Ovary (tissue), 3 donors: ENCODE results near the gene TRIM43B.

Experiments used
- EP300 ChIP-seq: sonication (generic); formaldehyde crosslinking; IDR thresholded peaks from one replicate; pipeline ENCODE4 v1.6.1; 2017; ENCODE audit warnings: antibody characterized with exemption
- POLR2A ChIP-seq: fragments of 450-650 bp; IDR thresholded peaks from one replicate; pipeline ENCODE4 v1.6.1; 2017; ENCODE audit warnings: antibody characterized with exemption, mild to moderate bottlenecking, moderate library complexity
- TF ChIP-seq, protein P1 (sequence below), 3 donors: fragments of 450-650 bp in 2 of 3; fragments of 200-600 bp in 1 of 3; IDR thresholded peaks; one replicate each; pipeline versions ENCODE4 v1.5.1 to v1.8.0; 2016 to 2022; ENCODE audit warnings: antibody characterized with exemption in 3 of 3, mild to moderate bottlenecking in 1 of 3
- donor health status: DM: no; HTN: no; CAD: no.

DNA sequence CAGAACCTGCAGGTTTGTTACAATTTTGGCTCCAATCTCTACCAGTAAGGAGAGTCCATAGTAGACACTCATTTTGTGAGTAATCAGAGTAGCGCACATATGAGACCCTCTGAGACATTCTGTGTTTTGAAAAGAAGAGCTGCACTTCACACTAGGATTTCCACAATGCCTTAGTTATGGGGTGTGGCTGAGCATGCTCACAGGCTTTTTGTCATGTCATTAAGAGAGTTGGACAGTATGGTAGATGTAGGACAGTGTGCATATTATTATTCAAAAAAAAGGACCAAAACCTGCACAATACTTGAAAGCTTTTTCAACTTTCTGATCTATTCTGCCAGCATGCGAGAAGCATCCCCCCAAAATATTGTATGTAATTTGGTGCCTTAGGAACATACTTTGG, 24.9 kb upstream of the TRIM43B start:
- TF ChIP-seq, protein P1, sequence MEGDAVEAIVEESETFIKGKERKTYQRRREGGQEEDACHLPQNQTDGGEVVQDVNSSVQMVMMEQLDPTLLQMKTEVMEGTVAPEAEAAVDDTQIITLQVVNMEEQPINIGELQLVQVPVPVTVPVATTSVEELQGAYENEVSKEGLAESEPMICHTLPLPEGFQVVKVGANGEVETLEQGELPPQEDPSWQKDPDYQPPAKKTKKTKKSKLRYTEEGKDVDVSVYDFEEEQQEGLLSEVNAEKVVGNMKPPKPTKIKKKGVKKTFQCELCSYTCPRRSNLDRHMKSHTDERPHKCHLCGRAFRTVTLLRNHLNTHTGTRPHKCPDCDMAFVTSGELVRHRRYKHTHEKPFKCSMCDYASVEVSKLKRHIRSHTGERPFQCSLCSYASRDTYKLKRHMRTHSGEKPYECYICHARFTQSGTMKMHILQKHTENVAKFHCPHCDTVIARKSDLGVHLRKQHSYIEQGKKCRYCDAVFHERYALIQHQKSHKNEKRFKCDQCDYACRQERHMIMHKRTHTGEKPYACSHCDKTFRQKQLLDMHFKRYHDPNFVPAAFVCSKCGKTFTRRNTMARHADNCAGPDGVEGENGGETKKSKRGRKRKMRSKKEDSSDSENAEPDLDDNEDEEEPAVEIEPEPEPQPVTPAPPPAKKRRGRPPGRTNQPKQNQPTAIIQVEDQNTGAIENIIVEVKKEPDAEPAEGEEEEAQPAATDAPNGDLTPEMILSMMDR (IDR thresholded peaks at IDR 0.05), result no peak
- TF ChIP-seq POLR2A (no peak), EP300 (no peak)
